Right lobe of liver (tissue), 6 donors: ENCODE measurements around the gene SOS2. TPM values are rescaled to one million over a fixed set of nuclear protein-coding genes. Genes with fewer than 3 reads are reported as not detected.
A peak's percentile ranks its signal among the peaks of the same experiment; 100 is the strongest.
"Not testable (repeated sequence)": the region's sequence is repeated elsewhere in the genome, so short reads cannot be mapped to it uniquely, and the experiment has no call there.

Source experiments
- ATAC-seq, 4 donors: fragments of 200-7000 bp; cut with Tn5 transposase; one replicate each; pipeline ENCODE4 v1.9.1; 2020; ENCODE audit warnings: mild to moderate bottlenecking in 4 of 4, moderate library complexity in 4 of 4
- DNase-seq, 3 donors: peaks; one replicate each; pipeline ENCODE4 v3.0.0-alpha.2; 2020
- H3K27ac ChIP-seq, 3 donors: fragments of 200-600 bp; one replicate each; pipeline ENCODE4 v1.8.0; 2022
- H3K27me3 ChIP-seq, 2 donors: fragments of 200-600 bp; one replicate each; pipeline ENCODE4 v1.8.0; 2022
- H3K36me3 ChIP-seq, 4 donors: fragments of 200-600 bp; sonication (generic) in 1 of 4; one replicate each; pipeline versions ENCODE4 v1.5.1 to v1.8.0; 2017 to 2022; ENCODE audit warnings: control low read depth in 1 of 4
- H3K4me1 ChIP-seq, 4 donors: fragments of 200-600 bp; sonication (generic) in 1 of 4; one replicate each; pipeline versions ENCODE4 v1.5.1 to v1.8.0; 2017 to 2022; ENCODE audit warnings: control low read depth in 1 of 4
- H3K4me3 ChIP-seq, 3 donors: fragments of 200-600 bp; one replicate each; pipeline ENCODE4 v1.8.0; 2022
- H3K9me3 ChIP-seq, 4 donors: fragments of 200-600 bp; sonication (generic) in 1 of 4; one replicate each; pipeline versions ENCODE4 v1.5.1 to v1.8.0; 2017 to 2022; ENCODE audit warnings: control low read depth in 1 of 4
- CTCF ChIP-seq, 4 donors: fragments of 200-600 bp in 3 of 4; fragments of 450-650 bp in 1 of 4; IDR thresholded peaks; one replicate each; pipeline versions ENCODE4 v1.5.1 to v1.8.0; 2016 to 2022; ENCODE audit warnings: antibody characterized with exemption in 4 of 4, mild to moderate bottlenecking in 2 of 4
- POLR2A ChIP-seq: fragments of 450-650 bp; IDR thresholded peaks from one replicate; pipeline ENCODE4 v1.6.1; 2017; ENCODE audit warnings: antibody characterized with exemption, mild to moderate bottlenecking
- WGBS: methylation state at CpG from one replicate; pipeline ENCODE4 v1.1.6; 2018; ENCODE audit warnings: low coverage, low lambda C conversion rate; ENCODE audit not compliant: insufficient coverage; ENCODE audit errors: missing lambda C conversion rate; 5-methylcytosine and 5-hydroxymethylcytosine counted together
- intact Hi-C, 2 donors: fragments of 100-400 bp; cut with DNase I; formaldehyde crosslinking; loops; one replicate each; pipeline versions ENCODE4 v1.11.2 to v1.14.1; 2022
- total RNA-seq, 6 experiments: library from RNA; depleted of rRNA in 2 of 6; stranded (reverse); fragments of >200 nt in 2 of 6; fragmentation: NEBNext Ultra II Directional in 3 of 6; extraction: Animal tissue kit (Norgen Biotek cat#: 25700) in 3 of 6; gene quantifications; one replicate each; pipeline versions ENCODE4 v1.1.0 to v1.2.4, GENCODE V29; 2016 to 2023
- donor health status: DM: no; HTN: yes; CAD: no.
- donor health status: DM: no; HTN: no; CAD: no.
- donor health status: DM: no; HTN: no; CAD: no.
- donor health status: DM: no; HTN: yes; CAD: no.
- donor health status: DM: no; HTN: yes; CAD: no.

Gene SOS2
- total RNA-seq, 6 experiments from 2014 or later: 9.0 to 12.4 (median 10.3) TPM

DNA sequence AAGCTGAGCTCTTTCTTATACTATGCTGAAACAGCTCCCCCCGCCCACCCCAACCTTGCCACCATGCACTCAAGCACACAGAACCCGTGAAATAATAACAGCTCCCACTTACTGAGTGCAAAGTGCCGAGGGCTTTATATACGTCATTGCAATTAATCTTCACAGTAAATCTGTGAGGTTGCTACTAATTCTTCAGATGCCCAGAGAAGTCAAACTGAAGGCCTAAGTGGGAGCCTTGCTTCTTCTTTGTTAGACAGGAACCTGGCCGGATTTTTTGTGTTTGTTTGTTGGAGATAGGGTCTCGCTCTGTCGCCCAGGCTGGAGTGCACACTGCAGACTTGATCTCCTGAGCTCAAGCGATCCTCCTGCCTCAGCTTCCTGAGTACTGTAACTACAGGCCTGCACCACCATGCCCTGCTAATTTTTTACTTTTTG is 149.1 kb downstream of the SOS2 start:
- DNase-seq (no peak), ATAC-seq (peak in 2 of 4 donors; percentile 15 to 29)
- no peak overlapping the region for H3K4me3 ChIP-seq
- H3K4me1 ChIP-seq: no peaks in the 10 kb centered on the region
- H3K9me3 ChIP-seq: no peaks in the 10 kb centered on the region
- TF ChIP-seq CTCF (IDR thresholded peaks at IDR 0.05) (no peak), POLR2A (no peak)
- H3K27ac ChIP-seq: no peak overlapping the region
- WGBS: 90% methylated on average over 5 of the region's 8 CpGs
- no peaks in the 10 kb centered on the region for H3K27me3 ChIP-seq
- intact Hi-C loops: no loop called here
- H3K36me3 ChIP-seq: no peaks in the 10 kb centered on the region

DNA sequence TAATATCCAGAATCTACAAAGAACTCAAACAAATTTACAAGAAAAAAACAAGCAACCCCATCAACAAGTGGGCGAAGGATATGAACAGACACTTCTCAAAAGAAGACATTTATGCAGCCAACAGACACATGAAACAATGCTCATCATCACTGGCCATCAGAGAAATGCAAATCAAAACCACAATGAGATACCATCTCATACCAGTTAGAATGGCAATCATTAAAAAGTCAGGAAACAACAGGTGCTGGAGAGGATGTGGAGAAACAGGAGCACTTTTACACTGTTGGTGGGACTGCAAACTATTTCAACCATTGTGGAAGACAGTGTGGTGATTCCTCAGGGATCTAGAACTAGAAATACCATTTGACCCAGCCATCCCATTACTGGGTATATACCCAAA is 152.3 kb downstream of the SOS2 start:
- ATAC-seq, H3K4me1 ChIP-seq, H3K4me3 ChIP-seq, H3K27me3 ChIP-seq, H3K9me3 ChIP-seq, H3K27ac ChIP-seq, H3K36me3 ChIP-seq, intact Hi-C loops, DNase-seq: not testable (repeated sequence)
- 100% methylated on average over 1 of the region's 1 CpG for WGBS

DNA sequence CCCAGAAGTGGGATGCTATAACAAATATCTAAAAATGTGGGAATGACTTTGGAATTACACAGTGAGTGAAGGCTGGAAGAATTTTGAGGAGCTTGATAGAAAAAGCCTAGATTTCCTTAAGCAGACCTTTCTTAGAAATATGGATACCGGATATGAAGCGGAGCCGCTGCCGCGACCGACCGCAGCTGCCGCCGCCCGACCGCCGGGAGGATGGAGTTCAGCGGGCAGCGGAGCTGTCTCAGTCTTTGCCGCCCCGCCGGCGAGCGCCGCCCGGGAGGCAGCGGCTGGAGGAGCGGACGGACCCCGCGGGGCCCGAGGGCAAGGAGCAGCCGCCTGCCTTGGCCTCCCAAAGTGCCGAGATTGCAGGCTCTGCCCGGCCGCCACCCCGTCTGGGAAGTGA is 157.7 kb downstream of the SOS2 start:
- H3K4me3 ChIP-seq, H3K27ac ChIP-seq, H3K9me3 ChIP-seq, H3K4me1 ChIP-seq, H3K36me3 ChIP-seq, DNase-seq, ATAC-seq, intact Hi-C loops, H3K27me3 ChIP-seq: not testable (repeated sequence)
- 33% methylated on average over 1 of the region's 32 CpGs for WGBS

- no peak overlapping the region for H3K4me3 ChIP-seq
- no peaks in the 10 kb centered on the region for H3K36me3 ChIP-seq
- ATAC-seq: no peak
- H3K9me3 ChIP-seq: no peaks in the 10 kb centered on the region
- WGBS: 86% methylated on average over 1 of the region's 1 CpG
- no peak for DNase-seq
- H3K4me1 ChIP-seq: peaks cover 0 to 9% (median 0%) of the 10 kb centered on the region in 4 donors
- TF ChIP-seq POLR2A: no peak
- TF ChIP-seq CTCF (IDR thresholded peaks at IDR 0.05): no peak
- no peaks in the 10 kb centered on the region for H3K27me3 ChIP-seq
- H3K27ac ChIP-seq: no peak overlapping the region
- intact Hi-C loops: no loop called here
Observed at GRCh38 chr14:50072395-50072794, 159.0 kb downstream of the SOS2 start.

GRCh38 chr14:50070840-50071548 is 160.4 kb downstream of the SOS2 start:
- no peaks in the 10 kb centered on the region for H3K36me3 ChIP-seq
- TF ChIP-seq POLR2A (no peak), CTCF (IDR thresholded peaks at IDR 0.05) (no peak)
- intact Hi-C loops: no loop called here
- no peak overlapping the region for H3K4me3 ChIP-seq
- no peak overlapping the region for H3K27ac ChIP-seq
- peaks cover 0 to 9% (median 0%) of the 10 kb centered on the region in 4 donors for H3K4me1 ChIP-seq
- ATAC-seq (no peak), DNase-seq (no peak)
- H3K27me3 ChIP-seq: no peaks in the 10 kb centered on the region
- H3K9me3 ChIP-seq: no peaks in the 10 kb centered on the region
- WGBS: 69% methylated on average over 5 of the region's 13 CpGs
